HAP-1 (cell line): ENCODE measurements around the gene ACP7.
"Not testable (repeated sequence)": the region's sequence is repeated elsewhere in the genome, so short reads cannot be mapped to it uniquely, and the experiment has no call there.

Source experiments
- DNase-seq, 2 experiments: peaks; one replicate each; pipeline ENCODE4 v3.0.0-alpha.2; 2016 to 2020; ENCODE audit warnings: low spot score in 2 of 2
- H3K27me3 ChIP-seq: fragments of 250-450 bp; sonication (Bioruptor Pico); 2 replicates; pipeline ENCODE4 v1.5.1; 2020; ENCODE audit warnings: low read depth, mild to moderate bottlenecking, moderate library complexity
- H3K36me3 ChIP-seq: fragments of 250-450 bp; sonication (Bioruptor Pico); replicated peaks from 2 replicates; pipeline ENCODE4 v1.5.1; 2020; ENCODE audit warnings: mild to moderate bottlenecking
- H3K4me1 ChIP-seq: fragments of 250-450 bp; sonication (Bioruptor Pico); 2 replicates; pipeline ENCODE4 v1.5.1; 2020; ENCODE audit warnings: mild to moderate bottlenecking
- H3K4me3 ChIP-seq: fragments of 250-450 bp; sonication (Bioruptor Pico); 2 replicates; pipeline ENCODE4 v1.5.1; 2020; ENCODE audit warnings: mild to moderate bottlenecking, moderate library complexity
- H3K9me3 ChIP-seq: fragments of 250-450 bp; sonication (Bioruptor Pico); 2 replicates; pipeline ENCODE4 v1.5.1; 2020; ENCODE audit warnings: mild to moderate bottlenecking, moderate library complexity
- in situ Hi-C: fragments of 300-500 bp; cut with MboI; formaldehyde crosslinking; loops from 3 replicates; pipeline ENCODE4 v1.14.3; 2020; ENCODE audit warnings: low sequenced_read_pairs, inconsistent platforms, mixed read lengths

Gene ACP7

DNA sequence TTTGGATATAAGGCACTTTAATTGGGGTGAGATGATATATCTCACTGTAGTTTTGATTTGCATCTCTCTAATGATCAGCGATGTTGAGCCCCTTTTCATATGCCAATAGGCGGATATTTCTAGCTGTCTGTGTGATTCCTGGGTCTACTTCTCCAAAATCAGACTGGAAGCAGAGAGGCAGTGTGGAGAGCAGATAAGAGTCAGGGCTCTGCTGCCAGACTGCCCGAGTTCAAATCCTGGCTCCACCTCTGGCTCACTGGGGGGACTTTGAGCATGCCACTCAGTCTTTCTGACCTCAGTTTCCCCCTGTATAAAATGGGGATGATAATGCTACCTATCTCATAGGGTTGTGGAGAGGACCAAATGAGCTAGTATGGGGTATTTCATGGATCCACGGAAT is 24.0 kb upstream of the ACP7 start:
- H3K9me3 ChIP-seq, result no peaks in the 10 kb centered on the region
- no peaks in the 10 kb centered on the region for H3K36me3 ChIP-seq
- no peak for DNase-seq
- H3K4me1 ChIP-seq, result peaks cover 7% of the 10 kb centered on the region; the same call in 1 of the 2 replicates
- in situ Hi-C loops, result no loop called here
- H3K27me3 ChIP-seq, result no peaks in the 10 kb centered on the region
- no peak overlapping the region for H3K4me3 ChIP-seq

DNA sequence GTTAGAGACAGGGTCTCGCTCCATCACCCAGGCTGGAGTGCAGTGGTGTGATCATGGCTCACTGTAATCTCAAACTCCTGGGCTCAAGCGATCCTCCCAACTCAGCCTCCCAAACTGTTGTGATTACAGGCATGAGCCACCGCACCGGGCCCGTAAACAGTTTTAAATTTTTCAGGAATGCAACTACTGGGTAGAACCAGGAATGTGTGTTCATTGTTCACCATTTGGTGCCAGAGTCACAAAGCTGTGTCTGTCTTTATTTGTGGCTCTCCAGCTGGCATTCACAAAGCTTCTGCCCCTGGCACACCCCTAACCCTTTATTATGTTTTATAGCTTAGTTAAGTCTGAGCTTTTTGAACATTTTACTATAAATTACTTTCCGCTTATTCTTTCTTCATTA is 19.8 kb upstream of the ACP7 start:
- H3K27me3 ChIP-seq, result no peaks in the 10 kb centered on the region
- no peaks in the 10 kb centered on the region for H3K36me3 ChIP-seq
- H3K9me3 ChIP-seq, result no peaks in the 10 kb centered on the region
- DNase-seq, result no peak
- in situ Hi-C loops, result no loop called here
- no peak overlapping the region for H3K4me3 ChIP-seq
- H3K4me1 ChIP-seq, result no peaks in the 10 kb centered on the region

DNA sequence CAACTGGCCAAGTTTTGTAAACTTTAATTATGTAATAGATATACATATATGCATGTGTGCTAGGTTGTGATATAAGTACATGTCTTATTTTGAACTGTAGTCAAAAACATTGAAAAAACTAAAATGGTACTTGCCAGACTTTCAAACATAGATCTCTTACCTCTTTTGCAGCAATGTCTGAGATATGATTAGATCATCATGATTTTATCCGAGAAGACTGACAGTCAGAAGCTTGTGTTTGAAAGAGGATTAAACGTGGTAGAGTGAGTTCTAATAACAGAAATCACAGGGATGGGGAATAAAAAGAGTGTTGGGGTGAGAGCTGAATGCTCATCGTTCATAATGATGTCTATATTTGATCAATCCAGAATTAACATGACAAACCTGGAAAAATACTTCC is 18.2 kb upstream of the ACP7 start:
- Histone ChIP-seq H3K27me3 (no peaks in the 10 kb centered on the region), H3K4me3 (no peak overlapping the region), H3K9me3 (no peaks in the 10 kb centered on the region), H3K36me3 (no peaks in the 10 kb centered on the region), H3K4me1 (no peaks in the 10 kb centered on the region)
- in situ Hi-C loops, result no loop called here
- no peak for DNase-seq

DNA sequence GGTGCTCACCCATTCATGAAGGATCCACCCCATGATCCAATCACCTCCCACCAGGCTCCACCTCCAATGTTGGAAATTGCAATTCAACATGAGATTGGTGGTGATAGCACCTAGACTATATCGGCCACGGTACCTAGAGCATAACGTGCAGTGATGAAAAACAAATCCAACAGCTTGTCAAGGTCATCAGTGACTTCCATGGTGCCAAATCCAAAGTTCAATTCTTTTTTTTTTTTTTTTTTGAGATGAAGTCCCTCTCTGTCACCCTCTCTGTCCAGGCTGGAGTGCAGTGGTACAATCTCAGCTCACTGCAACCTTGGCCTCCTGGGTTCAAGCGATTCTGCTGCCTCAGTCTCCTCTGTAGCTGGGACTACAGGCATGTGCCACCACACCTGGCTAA is 17.1 kb upstream of the ACP7 start:
- no peaks in the 10 kb centered on the region for H3K9me3 ChIP-seq
- no peaks in the 10 kb centered on the region for H3K27me3 ChIP-seq
- H3K4me3 ChIP-seq, result no peak overlapping the region
- DNase-seq, result no peak
- no peaks in the 10 kb centered on the region for H3K4me1 ChIP-seq
- in situ Hi-C loops, result no loop called here
- H3K36me3 ChIP-seq, result no peaks in the 10 kb centered on the region

GRCh38 chr19:39068259-39068658 is 15.9 kb upstream of the ACP7 start:
- H3K27me3 ChIP-seq, in situ Hi-C loops, H3K9me3 ChIP-seq, H3K4me3 ChIP-seq, H3K36me3 ChIP-seq, DNase-seq, H3K4me1 ChIP-seq: not testable (repeated sequence)

- Histone ChIP-seq H3K4me1 (no peaks in the 10 kb centered on the region), H3K36me3 (no peaks in the 10 kb centered on the region), H3K4me3 (no peak overlapping the region), H3K9me3 (no peaks in the 10 kb centered on the region), H3K27me3 (no peaks in the 10 kb centered on the region)
- in situ Hi-C loops, result no loop called here
- no peak for DNase-seq
Observed at GRCh38 chr19:39070888-39071287, 13.3 kb upstream of the ACP7 start.

GRCh38 chr19:39074205-39074692 is 9.9 kb upstream of the ACP7 start:
- H3K27me3 ChIP-seq, result no peaks in the 10 kb centered on the region; the same call in 1 of the 2 replicates
- no peaks in the 10 kb centered on the region for H3K9me3 ChIP-seq
- in situ Hi-C loops, result no loop called here

GRCh38 chr19:39074942-39075341 is 9.2 kb upstream of the ACP7 start:
- in situ Hi-C loops, result no loop called here
- H3K36me3 ChIP-seq, result no peaks in the 10 kb centered on the region
- H3K9me3 ChIP-seq, result no peaks in the 10 kb centered on the region
- H3K27me3 ChIP-seq, result no peaks in the 10 kb centered on the region; the same call in 1 of the 2 replicates
- no peaks in the 10 kb centered on the region; the same call in 1 of the 2 replicates for H3K4me1 ChIP-seq
- no peak for DNase-seq
- no peak overlapping the region for H3K4me3 ChIP-seq

More at GRCh38 chr19:39074205-39074692, 9.9 kb upstream of the ACP7 start:
- Histone ChIP-seq H3K4me3 (no peak overlapping the region), H3K4me1 (no peaks in the 10 kb centered on the region; the same call in 1 of the 2 replicates), H3K36me3 (no peaks in the 10 kb centered on the region)
- no peak for DNase-seq

DNA sequence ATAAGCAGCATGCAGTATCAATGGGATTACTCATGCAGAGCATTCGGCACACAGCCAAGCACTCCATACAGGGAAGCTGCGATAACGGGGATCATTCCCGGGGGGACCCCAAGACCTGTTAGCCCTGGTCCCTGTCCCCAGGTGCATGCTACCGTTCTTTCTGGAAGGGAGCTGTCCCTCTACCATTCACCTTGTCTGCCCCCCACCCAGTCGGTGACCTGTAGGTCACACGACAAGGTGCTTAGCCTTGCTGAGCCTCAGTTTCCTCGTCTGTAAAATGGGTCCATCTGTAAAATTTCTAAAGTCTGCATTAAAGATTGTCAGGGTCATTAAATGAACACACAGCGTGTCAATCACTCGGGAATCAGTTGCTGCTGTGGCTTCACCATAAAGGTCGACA is 6.8 kb upstream of the ACP7 start:
- DNase-seq, result no peak
- H3K4me1 ChIP-seq, result no peaks in the 10 kb centered on the region; the same call in 1 of the 2 replicates
- in situ Hi-C loops, result no loop called here

GRCh38 chr19:39078436-39079200 is 5.5 kb upstream of the ACP7 start:
- in situ Hi-C loops, result no loop called here
- DNase-seq, result no peak
- Histone ChIP-seq H3K4me1 (no peaks in the 10 kb centered on the region; the same call in none of the 2 replicates), H3K4me3 (no peak overlapping the region), H3K36me3 (no peaks in the 10 kb centered on the region), H3K9me3 (no peaks in the 10 kb centered on the region), H3K27me3 (peaks cover 13% of the 10 kb centered on the region)

More for the DNA sequence above, 6.8 kb upstream of the ACP7 start:
- Histone ChIP-seq H3K27me3 (peaks cover 2% of the 10 kb centered on the region), H3K9me3 (no peaks in the 10 kb centered on the region), H3K4me3 (no peak overlapping the region), H3K36me3 (no peaks in the 10 kb centered on the region)

DNA sequence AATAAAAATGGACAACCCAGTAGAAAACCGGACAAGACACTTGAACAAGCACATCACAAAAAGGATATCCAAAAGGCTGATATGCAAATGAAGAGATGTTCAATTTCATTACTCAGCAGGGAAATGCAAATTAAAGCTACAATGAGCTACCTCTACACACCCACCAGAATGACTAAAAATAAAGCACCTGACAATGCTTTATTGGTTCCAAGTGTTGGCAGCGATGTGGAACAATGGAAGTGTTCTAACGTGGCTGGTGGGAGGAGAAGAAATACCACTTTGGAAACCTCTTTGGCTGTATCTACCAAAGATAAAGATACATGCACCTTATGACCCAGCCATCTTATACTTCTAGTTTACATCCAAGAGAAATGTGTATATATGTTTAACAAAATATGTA is 3.7 kb upstream of the ACP7 start:
- Histone ChIP-seq H3K27me3 (peaks cover 28% of the 10 kb centered on the region), H3K9me3 (no peaks in the 10 kb centered on the region), H3K4me3 (no peak overlapping the region), H3K4me1 (no peaks in the 10 kb centered on the region; the same call in none of the 2 replicates), H3K36me3 (no peaks in the 10 kb centered on the region)
- no peak for DNase-seq
- in situ Hi-C loops, result no loop called here

GRCh38 chr19:39082167-39082566 is 2.0 kb upstream of the ACP7 start:
- in situ Hi-C loops, result no loop called here
- Histone ChIP-seq H3K9me3 (no peaks in the 10 kb centered on the region), H3K4me1 (no peaks in the 10 kb centered on the region; the same call in none of the 2 replicates), H3K4me3 (no peak overlapping the region), H3K36me3 (no peaks in the 10 kb centered on the region), H3K27me3 (peaks cover 30% of the 10 kb centered on the region)
- DNase-seq, result no peak

DNA sequence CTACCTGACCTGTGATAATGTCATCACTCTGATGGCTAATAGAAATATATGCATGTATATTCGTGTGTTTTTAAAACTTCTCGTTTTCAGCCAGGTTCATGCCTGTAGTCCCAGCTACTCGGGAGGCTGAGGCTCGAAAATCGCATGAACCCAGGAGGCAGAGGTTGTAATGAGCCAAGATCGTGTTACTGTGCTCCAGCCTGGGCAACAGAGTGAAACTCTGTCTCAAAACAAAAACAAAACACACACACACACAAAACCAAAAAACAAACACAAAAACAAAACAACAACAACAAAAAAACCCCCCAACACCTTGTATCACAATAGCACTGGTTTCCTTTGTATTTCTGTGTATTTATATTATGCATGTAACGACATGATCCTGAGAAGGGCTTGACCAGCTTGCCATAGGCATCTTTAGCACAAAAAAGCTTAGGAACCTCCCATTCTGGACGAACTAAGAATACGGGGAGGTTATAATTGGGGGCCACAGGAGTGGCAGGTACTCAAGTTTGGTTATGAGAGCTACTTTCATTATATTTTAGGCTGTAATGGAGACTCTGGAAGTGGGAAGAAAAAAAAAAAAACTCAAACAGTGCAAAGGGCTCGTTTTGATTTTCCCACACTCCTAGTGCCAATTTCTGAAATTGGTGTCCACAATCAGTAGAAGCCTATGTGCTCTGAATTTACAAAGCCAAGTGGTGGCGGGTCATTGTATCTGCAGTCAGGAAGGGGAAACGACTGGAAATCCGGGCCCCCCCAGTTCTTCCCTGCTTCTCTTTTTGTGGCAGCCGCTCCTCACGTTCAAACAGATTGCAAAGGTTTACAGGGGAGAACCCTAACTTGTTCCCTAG is 1.2 kb upstream of the ACP7 start:
- in situ Hi-C loops, result no loop called here
- no peaks in the 10 kb centered on the region; the same call in none of the 2 replicates for H3K4me1 ChIP-seq
- no peak for DNase-seq
- peaks cover 30% of the 10 kb centered on the region for H3K27me3 ChIP-seq
- H3K36me3 ChIP-seq, result no peaks in the 10 kb centered on the region
- H3K4me3 ChIP-seq, result no peak overlapping the region
- H3K9me3 ChIP-seq, result no peaks in the 10 kb centered on the region

GRCh38 chr19:39083599-39083982 is 577 bp upstream of the ACP7 start:
- Histone ChIP-seq H3K4me1 (no peaks in the 10 kb centered on the region; the same call in none of the 2 replicates), H3K27me3 (peaks cover 30% of the 10 kb centered on the region), H3K9me3 (no peaks in the 10 kb centered on the region), H3K4me3 (no peak overlapping the region), H3K36me3 (no peaks in the 10 kb centered on the region)
- DNase-seq, result no peak
- in situ Hi-C loops, result no loop called here
